Measurements from ENCODE around the gene XIRP1. TPM values are rescaled to one million over a fixed set of nuclear protein-coding genes. Genes with fewer than 3 reads are reported as not detected.

The XIRP1 gene
- total and polyA plus RNA-seq, 7 donors, result 111 to 2,126 (median 601) TPM

GRCh38 chr3:39186692-39187151 lies 5.7 kb downstream of the XIRP1 start:
- Histone ChIP-seq H3K27ac (peak overlapping the region; percentile 91), H3K4me1 (peaks cover 43% of the 10 kb centered on the region), H3K9me3 (no peaks in the 10 kb centered on the region), H3K27me3 (ENCODE audit: insufficient read depth in 3 of 3, low read length in 2 of 3) (no peaks in the 10 kb centered on the region), H3K36me3 (ENCODE audit: insufficient read depth in 1 of 2, low read depth in 1 of 2) (peaks cover 0 to 65% of the 10 kb centered on the region in 2 donors), H3K4me3 (peak overlapping the region; percentile 75)
- 34 to 47% (median 36%) methylated on average over 11 of the region's 11 CpGs for WGBS, 3 donors
- TF ChIP-seq CTCF (IDR thresholded peaks at IDR 0.05), result no peak
- intact Hi-C loops (cut with DNase I), result loop anchor here in 1 of 2 donors (5.0 kb wide), 1 partner anchor 101 kb away; no protein-coding TSS in a partner anchor
- ATAC-seq (no peak), DNase-seq (peak in 1 of 2 donors; percentile 59)

- H3K9me3 ChIP-seq, result no peaks in the 10 kb centered on the region
- TF ChIP-seq CTCF (IDR thresholded peaks at IDR 0.05), result no peak
- H3K4me1 ChIP-seq, result peaks cover 43% of the 10 kb centered on the region
- peaks cover 0 to 65% of the 10 kb centered on the region in 2 donors for H3K36me3 ChIP-seq (ENCODE audit: insufficient read depth in 1 of 2, low read depth in 1 of 2)
- no peak for DNase-seq
- intact Hi-C loops (cut with DNase I), result loop anchor here in 1 of 2 donors (5.0 kb wide), 1 partner anchor 101 kb away; no protein-coding TSS in a partner anchor
- 62 to 69% (median 68%) methylated on average over 14 of the region's 14 CpGs for WGBS, 3 donors
- no peaks in the 10 kb centered on the region for H3K27me3 ChIP-seq (ENCODE audit: insufficient read depth in 3 of 3, low read length in 2 of 3)
- H3K4me3 ChIP-seq, result peak overlapping the region; percentile 75
- peak overlapping the region; percentile 64 for H3K27ac ChIP-seq
- ATAC-seq, result no peak
Observed at GRCh38 chr3:39185959-39186691, 6.3 kb downstream of the XIRP1 start.

- Histone ChIP-seq H3K27ac (peak overlapping the region; percentile 64), H3K27me3 (ENCODE audit: insufficient read depth in 3 of 3, low read length in 2 of 3) (no peaks in the 10 kb centered on the region), H3K4me1 (peaks cover 43% of the 10 kb centered on the region), H3K9me3 (no peaks in the 10 kb centered on the region), H3K4me3 (no peak overlapping the region), H3K36me3 (ENCODE audit: insufficient read depth in 1 of 2, low read depth in 1 of 2) (peaks cover 0 to 62% of the 10 kb centered on the region in 2 donors)
- TF ChIP-seq CTCF (IDR thresholded peaks at IDR 0.05), result no peak
- intact Hi-C loops (cut with DNase I), result loop anchor here in 1 of 2 donors (5.0 kb wide), 1 partner anchor 102 kb away; no protein-coding TSS in a partner anchor
- 80 to 88% (median 87%) methylated on average over 5 to 9 of the region's 9 CpGs for WGBS, 3 donors
- ATAC-seq (no peak), DNase-seq (no peak)
Observed at GRCh38 chr3:39185326-39185958, 7.0 kb downstream of the XIRP1 start.

DNA sequence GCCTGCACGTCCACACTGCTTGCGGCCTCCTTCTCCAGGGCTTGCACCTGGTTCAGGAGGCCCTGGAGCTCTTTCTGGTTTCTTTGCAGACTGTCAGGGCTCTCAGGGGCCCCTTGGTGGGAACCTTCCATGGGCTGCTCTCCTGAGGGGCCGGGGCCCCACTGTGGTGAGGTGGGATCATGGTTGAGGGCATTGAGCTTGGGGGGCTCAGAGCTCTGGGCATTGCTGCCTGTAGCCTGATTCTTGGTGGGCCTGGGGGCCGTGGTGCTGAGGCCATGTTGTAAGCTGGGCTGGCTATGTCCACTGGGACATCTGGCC lies 7.5 kb downstream of the XIRP1 start:
- WGBS, 3 donors, result 87 to 100% (median 89%) methylated on average over 3 to 4 of the region's 4 CpGs
- DNase-seq, result no peak
- no peak for TF ChIP-seq CTCF (IDR thresholded peaks at IDR 0.05)
- Histone ChIP-seq H3K36me3 (ENCODE audit: insufficient read depth in 1 of 2, low read depth in 1 of 2) (peaks cover 0 to 62% of the 10 kb centered on the region in 2 donors), H3K27ac (peak overlapping the region; percentile 64), H3K4me1 (peaks cover 38% of the 10 kb centered on the region), H3K9me3 (no peaks in the 10 kb centered on the region), H3K4me3 (no peak overlapping the region), H3K27me3 (ENCODE audit: insufficient read depth in 3 of 3, low read length in 2 of 3) (no peaks in the 10 kb centered on the region)
- intact Hi-C loops (cut with DNase I), result loop anchor here (5.0 kb wide), 2 partner anchors 78 to 102 kb away; partner anchors contain the start of genes GORASP1 (in 2 of the 2) and TTC21A (in 2 of the 2)
- ATAC-seq, result no peak

All from psoas muscle (tissue), 8 donors.